HG03139 (cell line): ENCODE measurements around the gene CNTN4.

ENCODE experiments used
- ATAC-seq: cut with Tn5 transposase; IDR thresholded peaks from one replicate; pipeline ENCODE4 v1.9.1; 2021; ENCODE audit not compliant: unreplicated experiment

CNTN4 gene

GRCh38 chr3:2250783-2251182, 152.1 kb downstream of the CNTN4 start:
- ATAC-seq = no peak

- ATAC-seq = no peak
Observed at GRCh38 chr3:2261747-2262146, 163.1 kb downstream of the CNTN4 start.

GRCh38 chr3:2262204-2262603, 163.5 kb downstream of the CNTN4 start:
- no peak for ATAC-seq

GRCh38 chr3:2266606-2267005, 167.9 kb downstream of the CNTN4 start:
- ATAC-seq = no peak

- no peak for ATAC-seq
Observed at GRCh38 chr3:2268779-2269178, 170.1 kb downstream of the CNTN4 start.

GRCh38 chr3:2274526-2274925, 175.9 kb downstream of the CNTN4 start:
- ATAC-seq = no peak

- ATAC-seq = no peak
Observed at GRCh38 chr3:2283818-2284217, 185.2 kb downstream of the CNTN4 start.

- no peak for ATAC-seq
Observed at GRCh38 chr3:2300938-2301337, 202.3 kb downstream of the CNTN4 start.

GRCh38 chr3:2301361-2301760, 202.7 kb downstream of the CNTN4 start:
- ATAC-seq = no peak

- ATAC-seq = no peak
Observed at GRCh38 chr3:2303566-2303965, 204.9 kb downstream of the CNTN4 start.

- no peak for ATAC-seq
Observed at GRCh38 chr3:2311022-2311421, 212.4 kb downstream of the CNTN4 start.

GRCh38 chr3:2317521-2317920, 218.9 kb downstream of the CNTN4 start:
- ATAC-seq = no peak

GRCh38 chr3:2334921-2335320, 236.3 kb downstream of the CNTN4 start:
- ATAC-seq = no peak

GRCh38 chr3:2343031-2343682, 244.5 kb downstream of the CNTN4 start:
- ATAC-seq = no peak

- ATAC-seq = no peak
Observed at GRCh38 chr3:2352134-2352762, 253.6 kb downstream of the CNTN4 start.

GRCh38 chr3:2354702-2355101, 256.0 kb downstream of the CNTN4 start:
- ATAC-seq = no peak

- no peak for ATAC-seq
Observed at GRCh38 chr3:2356298-2356950, 257.8 kb downstream of the CNTN4 start.

GRCh38 chr3:2360815-2361214, 262.1 kb downstream of the CNTN4 start:
- no peak for ATAC-seq

GRCh38 chr3:2362122-2362521, 263.5 kb downstream of the CNTN4 start:
- ATAC-seq = no peak

- ATAC-seq = no peak
Observed at GRCh38 chr3:2363854-2364253, 265.2 kb downstream of the CNTN4 start.

- no peak for ATAC-seq
Observed at GRCh38 chr3:2370317-2370716, 271.7 kb downstream of the CNTN4 start.

GRCh38 chr3:2372306-2372705, 273.6 kb downstream of the CNTN4 start:
- no peak for ATAC-seq
